T-helper 2 cell treated with Interferon-gamma antibody and Interleukin-4, amounts not matched to agents 100 ng/mL and 5 ng/mL, for 36 hours (primary cell): ENCODE data around the gene GLCCI1. TPM values are rescaled to one million over a fixed set of nuclear protein-coding genes. Genes with fewer than 3 reads are reported as not detected.

ENCODE experiments used
- intact Hi-C: fragments of 100-400 bp; cut with micrococcal nuclease; formaldehyde crosslinking; loops from one replicate; pipeline ENCODE4 v1.15.1; 2023
- total RNA-seq: library from RNA; stranded (reverse); gene quantifications from 2 replicates; pipeline ENCODE4 v1.2.3, GENCODE V29; 2022

GLCCI1 gene
- total RNA-seq, 1 donor from 2014 or later, result 35.8 TPM

DNA sequence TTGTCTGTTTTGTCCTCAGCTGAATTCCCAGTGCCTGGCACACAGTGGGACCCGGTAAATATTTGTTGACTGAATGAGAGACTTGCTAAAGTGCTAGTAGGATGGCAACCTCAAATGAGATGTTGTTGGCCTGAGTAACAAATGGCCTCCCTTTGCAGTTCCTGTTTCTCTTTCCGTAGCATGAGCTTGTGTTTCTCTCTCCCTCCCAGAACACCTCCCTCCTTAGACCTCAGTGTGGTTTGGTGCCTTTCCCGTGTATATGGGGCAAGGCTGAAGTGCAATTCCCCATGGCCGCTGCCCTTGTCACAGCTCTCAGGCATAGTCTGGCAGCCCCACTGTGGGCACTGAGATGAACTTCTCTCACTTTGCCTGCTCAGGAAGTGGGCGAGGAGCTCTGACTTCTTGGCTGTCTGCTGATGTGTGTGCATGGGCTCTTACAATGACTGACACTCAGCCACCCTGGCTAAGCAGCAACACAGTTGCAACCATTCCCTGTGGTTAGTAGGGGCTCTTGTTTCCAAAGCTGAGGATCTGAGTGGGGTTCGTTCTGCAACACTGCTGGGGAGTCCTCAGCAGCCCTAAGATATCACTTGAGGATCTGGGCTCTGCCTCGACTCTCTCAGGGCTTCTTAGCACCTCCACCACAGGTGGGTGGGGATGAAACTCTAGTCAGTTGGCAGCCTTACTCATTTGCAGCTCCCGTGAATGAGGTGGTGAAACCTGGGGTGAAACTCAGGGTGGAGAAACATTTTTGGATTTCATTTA, 157.3 kb downstream of the GLCCI1 start:
- intact Hi-C loops, result loop anchor here (1.0 to 5.0 kb wide), 5 partner anchors 50 to 869 kb away; partner anchors contain the start of gene GLCCI1

DNA sequence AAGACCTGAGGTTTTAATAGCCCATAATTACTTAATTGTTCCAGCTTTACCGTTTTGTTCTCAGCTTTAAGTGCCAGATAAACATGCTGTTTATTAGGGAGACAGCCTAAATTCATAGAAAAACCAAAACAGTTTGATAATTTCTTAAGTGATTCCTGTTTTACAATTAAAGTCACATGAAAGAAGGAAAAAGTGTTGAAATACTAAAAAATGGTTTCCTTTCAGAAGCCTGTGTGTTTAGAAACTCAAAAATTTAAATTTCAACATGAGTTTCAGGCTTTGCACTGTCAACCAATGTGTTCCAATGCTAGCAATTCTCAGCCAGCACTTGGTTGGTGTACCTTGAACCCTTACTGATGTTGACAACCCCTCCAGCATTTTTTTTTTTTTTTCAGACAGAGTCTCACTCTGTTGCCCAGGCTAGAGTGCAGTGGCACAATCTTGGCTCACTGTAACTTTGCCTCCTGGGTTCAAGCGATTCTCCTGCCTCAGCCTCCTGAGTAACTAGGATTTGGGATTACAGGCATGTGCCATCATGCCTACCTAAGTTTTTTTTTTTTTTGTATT, 158.1 kb downstream of the GLCCI1 start:
- intact Hi-C loops, result loop anchor here (1.0 to 5.0 kb wide), 4 partner anchors 79 to 869 kb away; partner anchors contain the start of gene GLCCI1

DNA sequence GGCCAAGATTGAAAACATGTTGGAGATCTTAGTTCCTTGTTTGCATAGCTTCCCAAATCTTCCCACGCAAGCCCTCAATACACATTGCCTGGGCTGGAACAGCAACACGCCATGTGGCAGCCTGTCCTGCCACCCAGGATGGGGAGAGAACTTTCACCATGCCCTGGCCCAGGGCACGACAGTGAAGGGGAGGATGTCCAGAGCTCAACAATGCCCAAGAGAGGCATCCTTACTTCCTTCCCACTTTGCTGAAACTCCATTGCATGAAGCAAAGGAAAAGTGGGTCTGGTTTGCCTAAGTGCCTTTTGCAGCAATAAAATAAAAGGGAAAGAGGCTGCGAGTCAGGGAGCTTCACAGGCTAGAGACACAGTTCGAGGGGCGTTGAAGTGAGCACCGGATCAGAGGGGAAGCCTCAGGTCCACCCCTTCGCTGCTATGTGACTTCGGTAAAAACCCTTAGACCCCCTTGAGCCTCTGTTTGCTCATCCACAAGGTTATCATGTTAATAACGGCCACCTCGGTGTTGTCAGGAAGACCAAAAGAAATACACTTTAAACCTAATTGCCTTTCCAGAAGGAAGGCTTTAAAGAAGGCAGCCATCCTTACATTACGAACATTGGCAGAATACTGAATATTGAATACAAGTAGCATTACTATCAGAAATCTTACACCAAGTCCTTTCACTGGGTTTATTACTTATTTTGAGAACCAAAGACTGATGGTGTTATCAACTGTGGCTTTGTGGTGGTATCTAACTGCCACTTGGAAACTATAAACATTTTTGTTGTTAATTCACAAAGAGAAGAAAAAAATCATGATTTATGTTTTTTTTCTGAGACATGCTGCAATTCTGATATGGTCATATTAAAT, 160.1 kb downstream of the GLCCI1 start:
- intact Hi-C loops, result loop anchor here (5.0 kb wide), 3 partner anchors 81 to 871 kb away; no protein-coding TSS in a partner anchor

DNA sequence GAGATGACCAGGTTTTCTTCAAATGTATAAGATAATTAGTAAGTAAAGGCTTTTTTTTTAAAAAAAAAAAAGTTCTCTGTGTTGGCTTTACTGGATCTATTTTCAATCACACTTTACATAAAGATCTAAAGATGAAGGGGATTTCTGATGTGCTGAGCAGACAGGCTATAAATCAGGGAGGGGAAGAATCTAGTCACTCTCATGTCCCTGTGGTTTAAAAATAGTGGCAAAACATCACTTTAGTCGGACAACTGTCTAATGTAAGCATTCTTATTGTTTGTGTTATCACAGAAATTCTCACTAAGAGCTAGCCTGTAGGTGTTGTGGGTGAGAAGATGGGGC, 160.7 kb downstream of the GLCCI1 start:
- intact Hi-C loops, result loop anchor here (5.0 kb wide), 3 partner anchors 82 to 872 kb away; no protein-coding TSS in a partner anchor

DNA sequence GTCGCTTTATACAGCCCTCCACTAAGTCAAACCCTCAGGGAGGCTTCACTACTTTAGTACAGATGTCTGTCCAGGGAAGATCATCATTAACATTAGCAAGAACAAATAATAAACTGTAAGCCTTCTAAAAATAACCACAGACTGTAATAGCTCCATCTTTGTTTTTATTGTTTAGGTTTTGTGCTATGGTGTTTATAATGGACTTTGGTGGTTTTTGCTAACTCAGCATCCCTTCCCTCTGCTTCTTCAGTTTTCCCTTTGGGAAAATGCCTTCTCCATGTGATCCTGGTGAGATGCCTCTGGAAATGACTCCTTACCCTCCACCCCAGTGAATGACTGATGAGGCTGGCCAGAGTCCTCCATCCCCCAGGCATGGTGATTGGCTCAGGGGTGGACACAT, 162.1 kb downstream of the GLCCI1 start:
- intact Hi-C loops, result loop anchor here (5.0 kb wide), 3 partner anchors 313 to 948 kb away; partner anchors contain the start of genes C1GALT1 and UMAD1

DNA sequence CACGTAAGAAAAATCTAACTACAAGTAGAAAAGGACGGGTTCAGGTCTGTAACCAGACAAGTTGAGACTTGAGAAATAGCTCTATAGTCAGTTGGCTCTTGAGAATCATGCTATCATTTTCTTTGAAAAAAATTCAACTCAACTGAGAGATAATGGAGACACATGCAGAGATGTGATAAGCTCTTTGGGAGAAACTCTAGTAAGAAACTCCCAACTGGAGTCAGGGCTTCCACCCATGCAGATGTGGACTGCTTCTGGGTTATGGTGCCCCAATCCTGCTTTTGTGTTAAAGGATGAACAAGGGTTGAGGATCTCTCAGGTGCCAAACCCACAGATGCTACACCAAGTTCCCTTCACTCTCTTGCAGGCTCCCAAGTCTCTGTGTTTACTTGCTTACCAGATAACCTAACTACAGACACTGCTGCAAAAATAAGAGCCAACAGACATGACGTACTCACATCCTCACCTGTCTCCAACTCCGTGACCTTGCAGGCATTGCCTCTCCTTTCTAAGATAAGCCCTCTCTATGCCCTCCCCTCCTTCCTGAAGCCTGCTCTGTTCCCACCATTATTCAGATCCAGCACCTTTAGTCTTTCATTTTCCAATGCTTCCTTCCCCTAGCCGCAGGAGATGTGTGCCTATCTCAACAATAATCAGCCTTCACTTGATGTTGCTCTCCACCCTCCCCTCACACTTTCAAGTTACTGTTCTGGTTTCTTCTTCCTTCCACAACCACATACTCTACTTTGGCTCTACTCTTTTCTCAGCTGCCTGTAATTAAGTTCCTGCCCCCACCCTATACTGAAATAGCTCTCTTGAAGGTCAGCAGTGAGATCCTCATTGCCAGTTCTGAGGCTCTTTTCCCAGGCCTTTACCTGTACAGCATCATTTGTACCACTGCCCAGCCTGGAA, 163.4 kb downstream of the GLCCI1 start:
- intact Hi-C loops, result loop anchor here (1.0 to 5.0 kb wide), 6 partner anchors 17 to 950 kb away; partner anchors contain the start of genes C1GALT1 and UMAD1

DNA sequence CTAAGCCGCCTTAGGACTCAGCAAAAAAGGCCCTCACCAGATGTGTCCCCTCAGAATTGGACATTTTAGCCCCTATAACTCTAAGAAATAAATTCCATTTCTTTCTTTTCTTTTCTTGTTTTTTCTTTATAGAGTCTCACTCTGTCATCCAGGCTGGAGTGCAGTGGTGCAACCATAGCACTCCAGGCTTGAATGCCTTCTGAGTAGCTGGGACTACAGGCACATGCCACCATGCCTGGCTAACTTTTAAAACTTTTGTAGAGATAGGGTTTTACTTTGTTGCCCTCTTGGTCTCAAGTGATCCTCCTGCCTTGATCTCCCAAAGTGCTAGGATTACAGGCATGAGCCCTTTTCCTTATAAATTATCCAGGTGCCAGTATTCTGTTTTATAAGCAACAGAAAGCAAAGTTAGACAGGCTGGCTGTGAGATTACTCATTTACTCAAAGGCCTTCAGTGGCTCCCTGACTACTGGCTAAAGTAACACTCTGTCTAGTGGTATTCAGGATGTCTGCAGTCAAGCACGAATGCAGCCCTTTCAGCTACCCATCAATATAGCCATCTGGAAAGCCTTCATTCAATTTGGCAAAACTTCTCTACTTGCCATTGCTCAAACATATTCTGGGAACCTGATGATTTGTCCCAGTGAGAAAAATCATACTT, 164.7 kb downstream of the GLCCI1 start:
- intact Hi-C loops, result loop anchor here (2.0 to 5.0 kb wide), 5 partner anchors 19 to 951 kb away; partner anchors contain the start of genes C1GALT1 and UMAD1

DNA sequence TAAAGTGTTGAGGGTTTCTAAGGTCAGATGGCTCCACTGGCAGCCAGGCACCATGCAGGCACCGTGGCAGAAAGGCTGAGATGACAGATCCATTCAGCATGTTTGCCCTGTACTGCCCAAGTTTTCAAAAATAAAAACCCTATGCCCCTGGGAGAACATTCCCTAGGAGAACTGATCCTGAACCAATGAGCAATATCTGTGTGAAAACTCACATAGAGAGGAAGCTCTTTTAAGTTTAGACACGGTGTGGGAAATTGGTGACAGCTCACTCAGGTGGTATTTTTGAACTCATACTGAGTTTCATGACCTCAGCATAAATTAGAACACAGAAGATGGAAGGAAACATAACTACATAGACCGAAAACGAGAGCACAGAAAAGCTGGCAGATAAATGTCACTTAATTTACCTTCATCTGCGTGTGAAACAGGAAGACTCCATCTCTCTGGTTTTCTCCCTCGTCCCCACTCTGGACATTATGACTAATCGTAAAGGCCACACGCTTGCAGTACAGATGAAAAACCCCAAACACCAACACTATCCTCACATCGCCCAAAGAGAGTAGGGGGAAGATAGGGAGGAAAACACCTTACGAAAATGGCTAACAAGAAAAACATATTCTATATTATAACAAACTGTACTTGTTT, 165.6 kb downstream of the GLCCI1 start:
- intact Hi-C loops, result loop anchor here (5.0 kb wide), 3 partner anchors 317 to 952 kb away; partner anchors contain the start of genes C1GALT1 and UMAD1

DNA sequence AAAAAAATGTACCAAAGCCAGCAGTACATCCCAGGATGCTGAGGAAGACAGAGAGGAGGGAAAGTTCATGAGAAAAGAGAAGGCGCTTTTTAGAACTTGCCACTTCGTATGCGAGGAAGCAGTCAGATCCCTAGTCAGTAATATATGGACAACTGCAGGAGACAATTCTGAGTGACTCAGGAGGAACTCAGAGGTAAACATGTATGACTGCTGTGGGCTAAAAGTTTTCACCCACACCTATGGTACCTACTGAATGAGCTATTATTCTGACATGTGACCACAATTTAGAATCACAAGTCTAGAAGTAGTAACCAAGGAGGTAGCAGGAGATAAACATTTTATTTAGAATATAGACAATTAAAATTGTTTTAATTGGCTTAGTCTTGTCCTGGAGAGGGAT, 166.8 kb downstream of the GLCCI1 start:
- intact Hi-C loops, result no loop called here

DNA sequence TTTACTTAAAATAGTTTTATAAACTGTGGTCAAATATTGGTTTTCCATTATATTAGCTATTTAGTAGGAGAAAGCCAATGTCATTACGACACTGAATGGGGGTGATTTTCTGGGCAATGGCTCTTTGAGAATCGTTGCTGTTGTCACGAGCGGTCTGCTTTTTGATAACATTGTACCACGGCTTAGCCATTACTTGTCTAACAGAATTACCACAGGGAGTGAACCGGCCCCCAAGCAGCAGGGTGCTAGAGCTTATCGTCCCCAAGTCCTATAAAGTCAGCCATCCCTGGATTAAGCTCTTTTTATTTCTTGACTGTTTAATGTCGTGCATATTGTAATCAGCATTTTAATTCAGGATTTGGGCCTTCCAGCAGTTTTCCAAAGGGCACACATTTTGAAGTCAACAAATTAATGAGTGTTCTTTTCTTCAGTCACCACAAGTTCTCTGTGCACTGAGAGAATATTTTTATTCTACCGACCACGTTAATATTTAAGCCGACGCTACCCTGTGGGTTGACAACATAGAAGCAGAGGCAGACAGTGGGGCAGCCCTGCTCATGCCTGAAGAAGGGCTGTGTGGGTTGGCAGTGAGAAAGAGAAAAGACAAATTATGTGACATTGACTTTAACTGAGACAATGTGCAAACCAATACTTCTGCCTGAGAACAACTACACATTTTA, 167.6 kb downstream of the GLCCI1 start:
- intact Hi-C loops, result no loop called here
